ENCODE results near the gene SIX4. TPM values are rescaled to one million over a fixed set of nuclear protein-coding genes. Genes with fewer than 3 reads are reported as not detected.

The SIX4 gene
- total RNA-seq, 1 donor from 2014 or later: 14.0 TPM

- DNase-seq (ENCODE audit: low read depth) (no peak), FAIRE-seq (no peak)
- Histone ChIP-seq H4K20me1 (ENCODE audit: insufficient read depth, low read length) (no peaks in the 10 kb centered on the region), H3K9ac (ENCODE audit: low read length) (no peak overlapping the region), H3K79me2 (ENCODE audit: insufficient read depth, low read length) (no peaks in the 10 kb centered on the region), H2AFZ (ENCODE audit: low read depth, low read length) (no peak overlapping the region), H3K4me3 (ENCODE audit: insufficient read depth, low read depth, low read length) (no peak overlapping the region), H3K27ac (ENCODE audit: low read depth, low read length) (no peak overlapping the region), H3K4me2 (ENCODE audit: low read length) (no peak overlapping the region), H3K9me3 (ENCODE audit: insufficient read depth, low read depth, low read length) (no peaks in the 10 kb centered on the region), H3K4me1 (ENCODE audit: insufficient read depth, low read length) (no peaks in the 10 kb centered on the region), H3K27me3 (ENCODE audit: insufficient read depth, low read length) (no peaks in the 10 kb centered on the region), H3K36me3 (ENCODE audit: insufficient read depth, low read length) (no peaks in the 10 kb centered on the region)
- Mint-ChIP-seq H3K36me3 (ENCODE audit: low read depth, unreplicated experiment) (no peaks in the 10 kb centered on the region), H3K4me1 (ENCODE audit: low read depth, unreplicated experiment) (no peaks in the 10 kb centered on the region), H3K4me3 (ENCODE audit: unreplicated experiment) (no peak overlapping the region), H3K9me3 (ENCODE audit: unreplicated experiment) (no peaks in the 10 kb centered on the region), H3K27me3 (ENCODE audit: low read depth, unreplicated experiment) (no peaks in the 10 kb centered on the region), H3K27ac (ENCODE audit: unreplicated experiment) (no peak overlapping the region)
- no peak for TF ChIP-seq CTCF (IDR thresholded peaks at IDR 0.05; ENCODE audit: insufficient read depth, low read depth, low read length)
- TF ChIP-seq EZH2 (IDR thresholded peaks at IDR 0.05; ENCODE audit: insufficient read depth, low read length): no peak
Observed at GRCh38 chr14:60668431-60669112, 55.6 kb downstream of the SIX4 start.

- no peaks in the 10 kb centered on the region for H3K36me3 Mint-ChIP-seq (ENCODE audit: low read depth, unreplicated experiment)
- H3K27me3 ChIP-seq (ENCODE audit: insufficient read depth, low read length): no peaks in the 10 kb centered on the region
- no peaks in the 10 kb centered on the region for H3K79me2 ChIP-seq (ENCODE audit: insufficient read depth, low read length)
- DNase-seq (ENCODE audit: low read depth) (no peak), FAIRE-seq (no peak)
- H3K4me2 ChIP-seq (ENCODE audit: low read length): no peak overlapping the region
- no peaks in the 10 kb centered on the region for H4K20me1 ChIP-seq (ENCODE audit: insufficient read depth, low read length)
- H3K9ac ChIP-seq (ENCODE audit: low read length): no peak overlapping the region
- no peaks in the 10 kb centered on the region for H3K9me3 ChIP-seq (ENCODE audit: insufficient read depth, low read depth, low read length)
- no peak overlapping the region for H3K4me3 ChIP-seq (ENCODE audit: insufficient read depth, low read depth, low read length)
- H3K4me3 Mint-ChIP-seq (ENCODE audit: unreplicated experiment): no peak overlapping the region
- no peaks in the 10 kb centered on the region for H3K27me3 Mint-ChIP-seq (ENCODE audit: low read depth, unreplicated experiment)
- H3K36me3 ChIP-seq (ENCODE audit: insufficient read depth, low read length): no peaks in the 10 kb centered on the region
- TF ChIP-seq EZH2 (IDR thresholded peaks at IDR 0.05; ENCODE audit: insufficient read depth, low read length) (no peak), CTCF (IDR thresholded peaks at IDR 0.05; ENCODE audit: insufficient read depth, low read depth, low read length) (no peak)
- no peak overlapping the region for H2AFZ ChIP-seq (ENCODE audit: low read depth, low read length)
- no peaks in the 10 kb centered on the region for H3K4me1 Mint-ChIP-seq (ENCODE audit: low read depth, unreplicated experiment)
- no peaks in the 10 kb centered on the region for H3K4me1 ChIP-seq (ENCODE audit: insufficient read depth, low read length)
- H3K27ac ChIP-seq (ENCODE audit: low read depth, low read length): no peak overlapping the region
- H3K27ac Mint-ChIP-seq (ENCODE audit: unreplicated experiment): no peak overlapping the region
- no peaks in the 10 kb centered on the region for H3K9me3 Mint-ChIP-seq (ENCODE audit: unreplicated experiment)
Observed at GRCh38 chr14:60665177-60665550, 59.0 kb downstream of the SIX4 start.

- H3K36me3 Mint-ChIP-seq (ENCODE audit: low read depth, unreplicated experiment): no peaks in the 10 kb centered on the region
- H3K9me3 Mint-ChIP-seq (ENCODE audit: unreplicated experiment): no peaks in the 10 kb centered on the region
- H3K4me1 ChIP-seq (ENCODE audit: insufficient read depth, low read length): peaks cover 1% of the 10 kb centered on the region
- H3K4me3 Mint-ChIP-seq (ENCODE audit: unreplicated experiment): no peak overlapping the region
- H3K27ac ChIP-seq (ENCODE audit: low read depth, low read length): no peak overlapping the region
- no peaks in the 10 kb centered on the region for H3K79me2 ChIP-seq (ENCODE audit: insufficient read depth, low read length)
- H2AFZ ChIP-seq (ENCODE audit: low read depth, low read length): no peak overlapping the region
- no peaks in the 10 kb centered on the region for H3K9me3 ChIP-seq (ENCODE audit: insufficient read depth, low read depth, low read length)
- H3K27me3 ChIP-seq (ENCODE audit: insufficient read depth, low read length): no peaks in the 10 kb centered on the region
- H3K4me3 ChIP-seq (ENCODE audit: insufficient read depth, low read depth, low read length): no peak overlapping the region
- no peak overlapping the region for H3K27ac Mint-ChIP-seq (ENCODE audit: unreplicated experiment)
- H3K9ac ChIP-seq (ENCODE audit: low read length): no peak overlapping the region
- H3K4me1 Mint-ChIP-seq (ENCODE audit: low read depth, unreplicated experiment): peaks cover 2% of the 10 kb centered on the region
- no peak for DNase-seq (ENCODE audit: low read depth)
- TF ChIP-seq EZH2 (IDR thresholded peaks at IDR 0.05; ENCODE audit: insufficient read depth, low read length) (no peak), CTCF (IDR thresholded peaks at IDR 0.05; ENCODE audit: insufficient read depth, low read depth, low read length) (no peak)
- no peaks in the 10 kb centered on the region for H4K20me1 ChIP-seq (ENCODE audit: insufficient read depth, low read length)
- FAIRE-seq: no peak
- no peak overlapping the region for H3K4me2 ChIP-seq (ENCODE audit: low read length)
- no peaks in the 10 kb centered on the region for H3K36me3 ChIP-seq (ENCODE audit: insufficient read depth, low read length)
- H3K27me3 Mint-ChIP-seq (ENCODE audit: low read depth, unreplicated experiment): peaks cover 17% of the 10 kb centered on the region
Observed at GRCh38 chr14:60662982-60663381, 61.2 kb downstream of the SIX4 start.
